ENCODE data around the gene MYO1F. TPM values are rescaled to one million over a fixed set of nuclear protein-coding genes. Genes with fewer than 3 reads are reported as not detected.
A peak's percentile ranks its signal among the peaks of the same experiment; 100 is the strongest.

MYO1F gene
- total and polyA plus RNA-seq, 2 of the 13 experiments (the other 11 are each of a cell fraction or from before 2014, with no cell fraction given): 0.09 to 0.13 TPM

DNA sequence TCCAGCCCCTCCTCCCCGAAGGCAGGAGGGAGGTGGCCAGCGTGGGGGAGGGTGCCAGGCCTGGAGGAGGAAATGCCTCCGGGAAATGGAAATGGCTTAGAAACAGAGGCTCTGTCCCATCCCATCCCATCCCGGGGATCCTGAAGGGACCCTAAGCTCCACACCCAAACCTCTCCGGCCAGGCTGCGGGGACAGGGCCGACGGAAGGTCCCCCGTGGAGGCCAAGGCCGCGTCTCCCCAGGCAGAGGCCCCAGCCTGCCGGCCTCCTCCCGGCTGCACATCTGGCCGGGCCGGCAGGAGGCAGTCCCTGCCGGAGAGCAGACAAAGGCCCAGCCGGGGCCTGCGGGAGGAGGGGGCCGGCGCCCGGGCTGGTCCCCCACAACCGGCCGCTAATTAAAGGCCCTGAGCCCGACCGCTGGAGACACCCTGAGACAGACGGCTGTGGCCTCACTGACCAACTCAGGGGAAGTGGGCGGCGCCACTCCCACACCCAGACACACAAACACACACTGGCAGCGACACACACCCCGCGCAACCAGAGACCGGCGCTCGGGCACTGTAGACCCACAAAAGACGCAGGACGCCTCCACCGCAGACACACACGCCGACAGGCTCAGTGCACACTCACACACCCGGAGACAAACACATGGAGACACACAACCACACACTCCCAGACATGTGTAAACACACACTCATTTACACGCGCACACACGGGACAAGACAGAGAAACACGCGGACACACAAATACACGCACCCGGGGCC, 32.2 kb upstream of the MYO1F start:
- DNase-seq (ENCODE audit: low spot score) (peak; percentile 32), ATAC-seq (peak; percentile 86), FAIRE-seq (no peak)
- peak overlapping the region; percentile 92 for H3K4me2 ChIP-seq (ENCODE audit: low read depth, low read length)
- no TSS peak for BruUV-seq (replicated peaks)
- no peaks in the 10 kb centered on the region for H3K36me3 ChIP-seq (replicated peaks in 1 of 2; ENCODE audit: control insufficient read depth in 1 of 2, insufficient read depth in 2 of 2, low read length in 2 of 2)
- peaks cover 15% of the 10 kb centered on the region for H3K4me1 ChIP-seq (ENCODE audit: insufficient read depth, low read length)
- no peaks in the 10 kb centered on the region for H4K20me1 ChIP-seq (ENCODE audit: insufficient read depth, low read length)
- ChIA-PET POLR2A (no interaction called here), CTCF (ENCODE audit: low intra/inter-chr PET ratio, low total read pairs) (no interaction called here)
- no peaks in the 10 kb centered on the region for H3K79me2 ChIP-seq (ENCODE audit: insufficient read depth, low read length)
- in situ Hi-C loops (cut with HindIII; ENCODE audit: extremely low pct_ligation_motif_present, low pct_unique_long_range_greater_than_20kb): no loop called here
- H3K9me3 ChIP-seq (ENCODE audit: low read length): peaks cover 4% of the 10 kb centered on the region; the same call in 1 of the 2 replicates
- H3K9ac ChIP-seq (ENCODE audit: insufficient read depth, low read depth, low read length): peak overlapping the region; percentile 67
- WGBS (ENCODE audit: low lambda C conversion rate): 2% methylated on average over 7 of the region's 47 CpGs
- intact Hi-C loops (cut with micrococcal nuclease; ENCODE audit: unreplicated experiment): no loop called here
- H2AFZ ChIP-seq (ENCODE audit: low read length): no peak overlapping the region
- no peak overlapping the region for H3K27ac ChIP-seq (ENCODE audit: extremely low read length, insufficient read depth, low read length)
- H3K4me3 ChIP-seq (replicated peaks in 1 of 3; ENCODE audit: insufficient read depth in 1 of 3, low read depth in 2 of 3, low read length in 3 of 3): peak overlapping the region; percentile 55 to 75 (median 72)
- H3K27me3 ChIP-seq (ENCODE audit: control insufficient read depth in 1 of 2, insufficient read depth in 2 of 2, low read length in 2 of 2): peaks cover 0 to 7% of the 10 kb centered on the region in 2 experiments; a peak in 2 of 5 replicates
- TF ChIP-seq, protein P1, sequence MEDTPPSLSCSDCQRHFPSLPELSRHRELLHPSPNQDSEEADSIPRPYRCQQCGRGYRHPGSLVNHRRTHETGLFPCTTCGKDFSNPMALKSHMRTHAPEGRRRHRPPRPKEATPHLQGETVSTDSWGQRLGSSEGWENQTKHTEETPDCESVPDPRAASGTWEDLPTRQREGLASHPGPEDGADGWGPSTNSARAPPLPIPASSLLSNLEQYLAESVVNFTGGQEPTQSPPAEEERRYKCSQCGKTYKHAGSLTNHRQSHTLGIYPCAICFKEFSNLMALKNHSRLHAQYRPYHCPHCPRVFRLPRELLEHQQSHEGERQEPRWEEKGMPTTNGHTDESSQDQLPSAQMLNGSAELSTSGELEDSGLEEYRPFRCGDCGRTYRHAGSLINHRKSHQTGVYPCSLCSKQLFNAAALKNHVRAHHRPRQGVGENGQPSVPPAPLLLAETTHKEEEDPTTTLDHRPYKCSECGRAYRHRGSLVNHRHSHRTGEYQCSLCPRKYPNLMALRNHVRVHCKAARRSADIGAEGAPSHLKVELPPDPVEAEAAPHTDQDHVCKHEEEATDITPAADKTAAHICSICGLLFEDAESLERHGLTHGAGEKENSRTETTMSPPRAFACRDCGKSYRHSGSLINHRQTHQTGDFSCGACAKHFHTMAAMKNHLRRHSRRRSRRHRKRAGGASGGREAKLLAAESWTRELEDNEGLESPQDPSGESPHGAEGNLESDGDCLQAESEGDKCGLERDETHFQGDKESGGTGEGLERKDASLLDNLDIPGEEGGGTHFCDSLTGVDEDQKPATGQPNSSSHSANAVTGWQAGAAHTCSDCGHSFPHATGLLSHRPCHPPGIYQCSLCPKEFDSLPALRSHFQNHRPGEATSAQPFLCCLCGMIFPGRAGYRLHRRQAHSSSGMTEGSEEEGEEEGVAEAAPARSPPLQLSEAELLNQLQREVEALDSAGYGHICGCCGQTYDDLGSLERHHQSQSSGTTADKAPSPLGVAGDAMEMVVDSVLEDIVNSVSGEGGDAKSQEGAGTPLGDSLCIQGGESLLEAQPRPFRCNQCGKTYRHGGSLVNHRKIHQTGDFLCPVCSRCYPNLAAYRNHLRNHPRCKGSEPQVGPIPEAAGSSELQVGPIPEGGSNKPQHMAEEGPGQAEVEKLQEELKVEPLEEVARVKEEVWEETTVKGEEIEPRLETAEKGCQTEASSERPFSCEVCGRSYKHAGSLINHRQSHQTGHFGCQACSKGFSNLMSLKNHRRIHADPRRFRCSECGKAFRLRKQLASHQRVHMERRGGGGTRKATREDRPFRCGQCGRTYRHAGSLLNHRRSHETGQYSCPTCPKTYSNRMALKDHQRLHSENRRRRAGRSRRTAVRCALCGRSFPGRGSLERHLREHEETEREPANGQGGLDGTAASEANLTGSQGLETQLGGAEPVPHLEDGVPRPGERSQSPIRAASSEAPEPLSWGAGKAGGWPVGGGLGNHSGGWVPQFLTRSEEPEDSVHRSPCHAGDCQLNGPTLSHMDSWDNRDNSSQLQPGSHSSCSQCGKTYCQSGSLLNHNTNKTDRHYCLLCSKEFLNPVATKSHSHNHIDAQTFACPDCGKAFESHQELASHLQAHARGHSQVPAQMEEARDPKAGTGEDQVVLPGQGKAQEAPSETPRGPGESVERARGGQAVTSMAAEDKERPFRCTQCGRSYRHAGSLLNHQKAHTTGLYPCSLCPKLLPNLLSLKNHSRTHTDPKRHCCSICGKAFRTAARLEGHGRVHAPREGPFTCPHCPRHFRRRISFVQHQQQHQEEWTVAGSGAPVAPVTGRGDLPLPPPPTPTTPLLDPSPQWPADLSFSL (CRISPR knock-in tag; IDR thresholded peaks at IDR 0.05): peak; percentile 98
- no peak for TF ChIP-seq NPAS2 (CRISPR knock-in tag; IDR thresholded peaks at IDR 0.05; ENCODE audit: borderline replicate concordance)
- TF ChIP-seq SRF (IDR thresholded peaks at IDR 0.05; ENCODE audit: low read depth, low read length): no peak
- TF ChIP-seq HDAC1 (CRISPR knock-in tag; IDR thresholded peaks at IDR 0.05): peak; percentile 41; the same call in 1 of the 2 replicates
- no peak for TF ChIP-seq CEBPB (IDR thresholded peaks at IDR 0.05; ENCODE audit: borderline replicate concordance, low read depth, low read length)
- 0 out of 2 replicates have a peak, but pooled peaks have one; percentile 27 for TF ChIP-seq PRDM10 (CRISPR knock-in tag; IDR thresholded peaks at IDR 0.05; ENCODE audit: low read depth)
- TF ChIP-seq DMAP1 (CRISPR knock-in tag; IDR thresholded peaks at IDR 0.05): peak; percentile 44; the same call in 1 of the 2 replicates
- no peak for TF ChIP-seq ZNF674 (CRISPR knock-in tag; IDR thresholded peaks at IDR 0.05; ENCODE audit: low read depth)
- peak; percentile 52; the same call in 1 of the 2 replicates for TF ChIP-seq KAT8 (CRISPR knock-in tag; IDR thresholded peaks at IDR 0.05)
- no peak for TF ChIP-seq ZNF891 (CRISPR knock-in tag; IDR thresholded peaks at IDR 0.05)
- TF ChIP-seq ZSCAN29 (CRISPR knock-in tag; conservative IDR thresholded peaks at IDR 0.05): no peak
- peak; percentile 83 for TF ChIP-seq ZFY (CRISPR knock-in tag; IDR thresholded peaks at IDR 0.05)
- TF ChIP-seq STAG1 (CRISPR knock-in tag; IDR thresholded peaks at IDR 0.05): 0 out of 2 replicates have a peak, but pooled peaks have one; percentile 3
- TF ChIP-seq HNRNPLL (IDR thresholded peaks at IDR 0.05; ENCODE audit: low read depth, low read length, poor library complexity, severe bottlenecking): peak; percentile 18

All from HepG2 (cell line).